BE2C (cell line): Measurements from ENCODE around the gene ZNF525.

Experiments used
- DNase-seq: peaks from one replicate; pipeline ENCODE4 v3.0.0-alpha.2; 2020
- H3K27me3 ChIP-seq: fragments of 250-450 bp; sonication (Bioruptor Pico); 2 replicates; pipeline ENCODE4 v1.5.1; 2020; ENCODE audit warnings: mild to moderate bottlenecking
- H3K36me3 ChIP-seq: fragments of 250-450 bp; sonication (Bioruptor Pico); 2 replicates; pipeline ENCODE4 v1.5.1; 2020; ENCODE audit warnings: mild to moderate bottlenecking
- H3K4me1 ChIP-seq: fragments of 250-450 bp; sonication (Bioruptor Pico); 2 replicates; pipeline ENCODE4 v1.5.1; 2020
- H3K4me3 ChIP-seq: 2 replicates; pipeline ENCODE4 v1.5.1; 2011; ENCODE audit warnings: low read depth, low read length
- H3K9me3 ChIP-seq: fragments of 250-450 bp; sonication (Bioruptor Pico); 2 replicates; pipeline ENCODE4 v1.5.1; 2020
- CTCF ChIP-seq: IDR thresholded peaks from 2 replicates; pipeline ENCODE4 v1.5.1; 2012; ENCODE audit warnings: mild to moderate bottlenecking, low read depth, low read length

The ZNF525 gene

GRCh38 chr19:53374743-53375142, 9.2 kb downstream of the ZNF525 start:
- H3K36me3 ChIP-seq, result no peaks in the 10 kb centered on the region

GRCh38 chr19:53381376-53381775, 15.9 kb downstream of the ZNF525 start:
- H3K9me3 ChIP-seq, result no peaks in the 10 kb centered on the region
- no peaks in the 10 kb centered on the region for H3K27me3 ChIP-seq
- H3K36me3 ChIP-seq, result no peaks in the 10 kb centered on the region
- DNase-seq, result no peak
- no peak for TF ChIP-seq CTCF
- H3K4me3 ChIP-seq, result no peak overlapping the region
- no peaks in the 10 kb centered on the region for H3K4me1 ChIP-seq

More at GRCh38 chr19:53374743-53375142, 9.2 kb downstream of the ZNF525 start:
- Histone ChIP-seq H3K4me3 (no peak overlapping the region), H3K9me3 (no peaks in the 10 kb centered on the region), H3K27me3 (no peaks in the 10 kb centered on the region), H3K4me1 (no peaks in the 10 kb centered on the region)
- DNase-seq, result no peak
- no peak for TF ChIP-seq CTCF

GRCh38 chr19:53388168-53388567, 22.7 kb downstream of the ZNF525 start:
- Histone ChIP-seq H3K36me3 (no peaks in the 10 kb centered on the region), H3K9me3 (no peaks in the 10 kb centered on the region), H3K4me3 (no peak overlapping the region), H3K27me3 (no peaks in the 10 kb centered on the region), H3K4me1 (no peaks in the 10 kb centered on the region)
- TF ChIP-seq CTCF, result no peak
- no peak for DNase-seq

- no peaks in the 10 kb centered on the region for H3K27me3 ChIP-seq
- DNase-seq, result no peak
- H3K4me1 ChIP-seq, result no peaks in the 10 kb centered on the region
- TF ChIP-seq CTCF, result no peak
- H3K4me3 ChIP-seq, result no peak overlapping the region
- H3K9me3 ChIP-seq, result no peaks in the 10 kb centered on the region
- no peaks in the 10 kb centered on the region for H3K36me3 ChIP-seq
Measured at GRCh38 chr19:53388904-53389303, 23.4 kb downstream of the ZNF525 start.

GRCh38 chr19:53389571-53389970, 24.1 kb downstream of the ZNF525 start:
- no peak overlapping the region for H3K4me3 ChIP-seq
- no peak for DNase-seq
- TF ChIP-seq CTCF, result no peak
- no peaks in the 10 kb centered on the region for H3K4me1 ChIP-seq
- H3K9me3 ChIP-seq, result no peaks in the 10 kb centered on the region
- H3K36me3 ChIP-seq, result no peaks in the 10 kb centered on the region
- no peaks in the 10 kb centered on the region for H3K27me3 ChIP-seq

GRCh38 chr19:53389978-53390377, 24.5 kb downstream of the ZNF525 start:
- H3K4me3 ChIP-seq, result no peak overlapping the region
- TF ChIP-seq CTCF, result no peak

More at GRCh38 chr19:53389978-53390377, 24.5 kb downstream of the ZNF525 start:
- Histone ChIP-seq H3K36me3 (no peaks in the 10 kb centered on the region), H3K9me3 (no peaks in the 10 kb centered on the region), H3K27me3 (no peaks in the 10 kb centered on the region), H3K4me1 (no peaks in the 10 kb centered on the region)
- DNase-seq, result no peak
